MCF 10A (cell line): ENCODE data around the gene GIGYF1. TPM values are rescaled to one million over a fixed set of nuclear protein-coding genes. Genes with fewer than 3 reads are reported as not detected.
"Not testable (repeated sequence)": the region's sequence is repeated elsewhere in the genome, so short reads cannot be mapped to it uniquely, and the experiment has no call there.

Experiments
- BruUV-seq: library from RNA; stranded (reverse); fragments of 400-500 nt; replicated peaks from 2 replicates; lab custom pipeline; 2021; lab: Mats Ljungman, UMichigan
- CTCF ChIA-PET: fragments of 300-600 bp; sonication (Branson Sonifier 250); formaldehyde crosslinking; extraction: SDS; loops from one replicate; lab custom pipeline; 2021; ENCODE audit warnings: antibody characterized with exemption, inconsistent platforms; lab: Yijun Ruan, JAX
- POLR2A ChIA-PET: fragments of 300-600, 350-650 bp; sonication (Branson Sonifier 250); formaldehyde crosslinking; extraction: SDS; loops from one replicate; lab custom pipeline; 2020; ENCODE audit warnings: antibody characterized with exemption, inconsistent platforms; lab: Yijun Ruan, JAX
- DNase-seq: peaks from one replicate; pipeline ENCODE4 v3.0.0-alpha.2; 2018; ENCODE audit not compliant: unreplicated experiment
- H3K27ac Mint-ChIP-seq: one replicate; pipeline ENCODE4 v1.8.0; 2022; ENCODE audit warnings: mild to moderate bottlenecking, low read depth, mixed read lengths; ENCODE audit not compliant: unreplicated experiment
- H3K27me3 Mint-ChIP-seq: one replicate; pipeline ENCODE4 v1.8.0; 2022; ENCODE audit warnings: mixed read lengths; ENCODE audit not compliant: insufficient read depth, unreplicated experiment
- H3K36me3 Mint-ChIP-seq: one replicate; pipeline ENCODE4 v1.8.0; 2022; ENCODE audit warnings: mild to moderate bottlenecking, moderate library complexity, mixed read lengths; ENCODE audit not compliant: insufficient read depth, unreplicated experiment
- H3K4me1 Mint-ChIP-seq: one replicate; pipeline ENCODE4 v1.8.0; 2022; ENCODE audit warnings: mixed read lengths; ENCODE audit not compliant: insufficient read depth, unreplicated experiment
- H3K4me3 Mint-ChIP-seq: one replicate; pipeline ENCODE4 v1.8.0; 2022; ENCODE audit warnings: mild to moderate bottlenecking, moderate library complexity, mixed read lengths; ENCODE audit not compliant: unreplicated experiment
- H3K9me3 Mint-ChIP-seq: one replicate; pipeline ENCODE4 v1.8.0; 2022; ENCODE audit warnings: mixed read lengths; ENCODE audit not compliant: unreplicated experiment
- CTCF ChIP-seq: fragments of 200-600 bp; IDR thresholded peaks from one replicate; pipeline ENCODE4 v1.8.0; 2022; ENCODE audit warnings: antibody characterized with exemption, mild to moderate bottlenecking; ENCODE audit not compliant: unreplicated experiment
- intact Hi-C: fragments of 100-400 bp; cut with micrococcal nuclease; formaldehyde crosslinking; loops from 2 replicates; pipeline ENCODE4 v1.14.1; 2022
- total RNA-seq: library from RNA; stranded (reverse); gene quantifications from 2 replicates; pipeline ENCODE4 v1.2.3, GENCODE V29; 2022

GIGYF1 gene
- total RNA-seq, 1 experiment from 2014 or later = 40.1 TPM

- Mint-ChIP-seq H3K4me3 (peak within 1 kb of the TSS; percentile 95), H3K27ac (peak within 1 kb of the TSS; percentile 93), H3K4me1 (peaks cover 10% of the 10 kb centered on the region), H3K27me3 (peaks cover 10% of the 10 kb centered on the region), H3K36me3 (peaks cover 15% of the 10 kb centered on the region), H3K9me3 (no peaks in the 10 kb centered on the region)
- peak; percentile 98 for DNase-seq
- BruUV-seq = TSS peak; percentile 83
- POLR2A ChIA-PET = interaction anchor here (0.6 to 2.9 kb wide), 34 partner anchors 8 to 615 kb away, joined by 3 to 57 read pairs (median 5); partner anchors contain the start of genes AGFG2, EPHB4, EPO and FBXO24
- CTCF ChIA-PET = interaction anchor here (0.5 to 6.7 kb wide), 39 partner anchors 8 to 561 kb away, joined by 3 to 94 read pairs (median 4); partner anchors contain the start of genes EPHB4, EPO, FBXO24 and GIGYF1
- intact Hi-C loops = loop anchor here (1.0 to 2.0 kb wide), 3 partner anchors 97 to 146 kb away; partner anchors contain the start of gene SLC12A9
- no peak for TF ChIP-seq CTCF
Measured at GRCh38 chr7:100705753-100706671, 12.0 kb upstream of the GIGYF1 start, which contains the start of gene POP7. TSS of gene POP7 (plus strand) at chr7:100706121. CDS start at chr7:100706831, 710 bp downstream.

GRCh38 chr7:100705320-100705752 lies 11.3 kb upstream of the GIGYF1 start:
- H3K36me3 Mint-ChIP-seq = peaks cover 15% of the 10 kb centered on the region
- intact Hi-C loops = loop anchor here (1.0 to 2.0 kb wide), 3 partner anchors 97 to 147 kb away; partner anchors contain the start of gene SLC12A9
- ChIA-PET CTCF (interaction anchor here (0.5 to 6.7 kb wide), 41 partner anchors 8 to 1519 kb away, joined by 3 to 94 read pairs (median 4); partner anchors contain the start of genes ACTL6B, EPHB4, EPO and FBXO24), POLR2A (interaction anchor here (0.6 to 2.9 kb wide), 28 partner anchors 9 to 616 kb away, joined by 3 to 57 read pairs (median 6); partner anchors contain the start of genes EPHB4, EPO, FBXO24 and GIGYF1)
- H3K9me3 Mint-ChIP-seq = no peaks in the 10 kb centered on the region
- peaks cover 15% of the 10 kb centered on the region for H3K27me3 Mint-ChIP-seq
- H3K27ac Mint-ChIP-seq = peak overlapping the region; percentile 93
- peaks cover 10% of the 10 kb centered on the region for H3K4me1 Mint-ChIP-seq
- TSS peak; percentile 64 for BruUV-seq
- peak overlapping the region; percentile 95 for H3K4me3 Mint-ChIP-seq
- TF ChIP-seq CTCF = peak; percentile 89
- peak; percentile 69 for DNase-seq

- BruUV-seq, H3K36me3 Mint-ChIP-seq, DNase-seq, H3K4me3 Mint-ChIP-seq, H3K27ac Mint-ChIP-seq, H3K4me1 Mint-ChIP-seq, intact Hi-C loops, H3K9me3 Mint-ChIP-seq: not testable (repeated sequence)
- ChIA-PET POLR2A (interaction anchor here (0.6 to 0.9 kb wide), 2 partner anchors 101 to 408 kb away, joined by 3 to 4 read pairs; no protein-coding TSS in a partner anchor), CTCF (interaction anchor here (0.6 to 1.5 kb wide), 6 partner anchors 11 to 155 kb away, joined by 3 to 5 read pairs (median 3); partner anchors contain the start of gene EPO)
- H3K27me3 Mint-ChIP-seq = peaks cover 15% of the 10 kb centered on the region
Measured at GRCh38 chr7:100701089-100701488, 7.0 kb upstream of the GIGYF1 start.

GRCh38 chr7:100699018-100699417 lies 5.0 kb upstream of the GIGYF1 start:
- no peak for TF ChIP-seq CTCF
- CTCF ChIA-PET = interaction anchor here (0.5 to 0.7 kb wide), 2 partner anchors 146 to 194 kb away, joined by 3 to 4 read pairs; no protein-coding TSS in a partner anchor
- no peak overlapping the region for H3K4me3 Mint-ChIP-seq
- no peaks in the 10 kb centered on the region for H3K36me3 Mint-ChIP-seq
- DNase-seq = no peak
- H3K27me3 Mint-ChIP-seq = peaks cover 15% of the 10 kb centered on the region
- POLR2A ChIA-PET = interaction anchor here (1.0 kb wide), 1 partner anchor 129 kb away, joined by 3 read pairs; the partner anchor contains the start of gene EPHB4
- intact Hi-C loops = no loop called here
- no peaks in the 10 kb centered on the region for H3K4me1 Mint-ChIP-seq
- BruUV-seq = no TSS peak
- H3K9me3 Mint-ChIP-seq = no peaks in the 10 kb centered on the region
- no peak overlapping the region for H3K27ac Mint-ChIP-seq
